ENCODE measurements around the gene CDK18. TPM values are rescaled to one million over a fixed set of nuclear protein-coding genes. Genes with fewer than 3 reads are reported as not detected.

Gene CDK18
- polyA plus RNA-seq, 1 donor from 2014 or later = not detected

DNA sequence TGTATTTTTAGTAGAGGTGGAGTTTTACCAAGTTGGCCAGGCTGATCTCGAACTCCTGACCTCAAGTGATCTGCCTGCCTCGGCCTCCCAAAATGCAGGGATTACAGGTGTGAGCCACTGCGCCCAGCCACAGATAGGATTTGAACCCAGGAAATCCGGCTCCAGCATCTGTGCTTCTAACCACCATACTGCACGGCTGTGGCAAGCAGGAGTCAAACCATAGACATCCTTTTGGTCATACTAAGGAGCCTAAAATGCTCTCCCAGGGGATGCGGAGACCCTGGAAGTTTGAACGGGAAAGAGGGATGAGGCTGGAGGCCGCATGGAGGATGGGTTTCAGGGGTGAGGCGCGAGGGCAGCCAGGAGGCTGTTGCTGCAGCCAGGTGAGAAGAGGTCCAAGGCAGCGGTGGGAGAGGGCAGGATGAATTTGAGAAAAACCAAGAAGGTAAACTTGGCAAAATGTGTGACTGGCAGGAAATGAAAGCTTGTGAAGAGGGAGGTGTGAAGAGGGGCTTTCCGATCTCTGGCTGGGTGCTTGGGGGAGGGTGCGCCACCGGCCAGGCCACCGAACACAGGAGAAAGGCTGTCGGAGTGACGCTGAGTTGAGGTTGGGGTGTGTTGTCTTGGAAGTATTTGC, 24.0 kb upstream of the CDK18 start:
- Histone ChIP-seq H3F3A (ENCODE audit: insufficient read depth, low read length, poor library complexity, severe bottlenecking) (no peaks in the 10 kb centered on the region), H2AFZ (ENCODE audit: low read depth, low read length) (no peak overlapping the region), H3K4me2 (ENCODE audit: low read length) (no peak overlapping the region)

DNA sequence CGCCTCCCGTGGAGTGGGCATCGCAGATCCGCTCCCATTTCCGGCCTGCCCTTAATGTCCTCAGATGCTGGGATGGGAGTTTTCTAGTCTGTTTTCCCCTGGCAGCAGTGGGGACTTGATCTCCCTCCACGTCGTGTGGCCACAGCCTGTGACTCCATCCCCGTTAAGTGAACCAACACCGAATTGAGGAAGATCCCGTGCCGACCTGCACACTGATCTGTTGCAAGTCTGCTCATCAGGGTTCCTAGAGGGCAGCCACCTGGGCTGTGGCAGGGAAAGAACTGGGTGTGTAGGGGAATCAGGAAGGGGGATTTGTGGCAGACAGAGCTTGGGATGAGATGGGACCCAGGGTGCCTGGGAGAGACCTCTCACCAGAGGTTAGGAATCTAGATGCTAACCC, 23.3 kb upstream of the CDK18 start:
- Histone ChIP-seq H3K79me2 (replicated peaks; ENCODE audit: insufficient read depth, low read length) (no peaks in the 10 kb centered on the region), H3K9ac (ENCODE audit: low read length) (no peak overlapping the region), H4K20me1 (ENCODE audit: insufficient read depth) (no peaks in the 10 kb centered on the region), H3K27ac (ENCODE audit: low read length) (no peak overlapping the region), H3K9me3 (ENCODE audit: low read length) (no peaks in the 10 kb centered on the region), H3K9me2 (ENCODE audit: insufficient read depth, low read length) (no peaks in the 10 kb centered on the region), H3K27me3 (ENCODE audit: insufficient read depth, low read depth, low read length) (no peaks in the 10 kb centered on the region), H3F3A (ENCODE audit: insufficient read depth, low read length, poor library complexity, severe bottlenecking) (no peaks in the 10 kb centered on the region), H3K4me3 (ENCODE audit: low read length) (no peak overlapping the region), H2AFZ (ENCODE audit: low read depth, low read length) (no peak overlapping the region), H3K4me2 (ENCODE audit: low read length) (no peak overlapping the region), H3K36me3 (ENCODE audit: insufficient read depth, low read length) (no peaks in the 10 kb centered on the region)
- no peak for TF ChIP-seq EP300 (conservative IDR thresholded peaks at IDR 0.05; ENCODE audit: poor library complexity, severe bottlenecking)
- no peak for TF ChIP-seq RAD21 (conservative IDR thresholded peaks at IDR 0.05)
- TF ChIP-seq SMC3 (conservative IDR thresholded peaks at IDR 0.05; ENCODE audit: poor library complexity) = no peak
- TF ChIP-seq, protein P1, sequence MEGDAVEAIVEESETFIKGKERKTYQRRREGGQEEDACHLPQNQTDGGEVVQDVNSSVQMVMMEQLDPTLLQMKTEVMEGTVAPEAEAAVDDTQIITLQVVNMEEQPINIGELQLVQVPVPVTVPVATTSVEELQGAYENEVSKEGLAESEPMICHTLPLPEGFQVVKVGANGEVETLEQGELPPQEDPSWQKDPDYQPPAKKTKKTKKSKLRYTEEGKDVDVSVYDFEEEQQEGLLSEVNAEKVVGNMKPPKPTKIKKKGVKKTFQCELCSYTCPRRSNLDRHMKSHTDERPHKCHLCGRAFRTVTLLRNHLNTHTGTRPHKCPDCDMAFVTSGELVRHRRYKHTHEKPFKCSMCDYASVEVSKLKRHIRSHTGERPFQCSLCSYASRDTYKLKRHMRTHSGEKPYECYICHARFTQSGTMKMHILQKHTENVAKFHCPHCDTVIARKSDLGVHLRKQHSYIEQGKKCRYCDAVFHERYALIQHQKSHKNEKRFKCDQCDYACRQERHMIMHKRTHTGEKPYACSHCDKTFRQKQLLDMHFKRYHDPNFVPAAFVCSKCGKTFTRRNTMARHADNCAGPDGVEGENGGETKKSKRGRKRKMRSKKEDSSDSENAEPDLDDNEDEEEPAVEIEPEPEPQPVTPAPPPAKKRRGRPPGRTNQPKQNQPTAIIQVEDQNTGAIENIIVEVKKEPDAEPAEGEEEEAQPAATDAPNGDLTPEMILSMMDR (IDR thresholded peaks at IDR 0.05; ENCODE audit: poor library complexity, severe bottlenecking) = no peak
- no peak for TF ChIP-seq POLR2AphosphoS5 (IDR thresholded peaks at IDR 0.05)
- TF ChIP-seq MXI1 (conservative IDR thresholded peaks at IDR 0.05; ENCODE audit: poor library complexity, severe bottlenecking) = no peak
- TF ChIP-seq, protein P2, sequence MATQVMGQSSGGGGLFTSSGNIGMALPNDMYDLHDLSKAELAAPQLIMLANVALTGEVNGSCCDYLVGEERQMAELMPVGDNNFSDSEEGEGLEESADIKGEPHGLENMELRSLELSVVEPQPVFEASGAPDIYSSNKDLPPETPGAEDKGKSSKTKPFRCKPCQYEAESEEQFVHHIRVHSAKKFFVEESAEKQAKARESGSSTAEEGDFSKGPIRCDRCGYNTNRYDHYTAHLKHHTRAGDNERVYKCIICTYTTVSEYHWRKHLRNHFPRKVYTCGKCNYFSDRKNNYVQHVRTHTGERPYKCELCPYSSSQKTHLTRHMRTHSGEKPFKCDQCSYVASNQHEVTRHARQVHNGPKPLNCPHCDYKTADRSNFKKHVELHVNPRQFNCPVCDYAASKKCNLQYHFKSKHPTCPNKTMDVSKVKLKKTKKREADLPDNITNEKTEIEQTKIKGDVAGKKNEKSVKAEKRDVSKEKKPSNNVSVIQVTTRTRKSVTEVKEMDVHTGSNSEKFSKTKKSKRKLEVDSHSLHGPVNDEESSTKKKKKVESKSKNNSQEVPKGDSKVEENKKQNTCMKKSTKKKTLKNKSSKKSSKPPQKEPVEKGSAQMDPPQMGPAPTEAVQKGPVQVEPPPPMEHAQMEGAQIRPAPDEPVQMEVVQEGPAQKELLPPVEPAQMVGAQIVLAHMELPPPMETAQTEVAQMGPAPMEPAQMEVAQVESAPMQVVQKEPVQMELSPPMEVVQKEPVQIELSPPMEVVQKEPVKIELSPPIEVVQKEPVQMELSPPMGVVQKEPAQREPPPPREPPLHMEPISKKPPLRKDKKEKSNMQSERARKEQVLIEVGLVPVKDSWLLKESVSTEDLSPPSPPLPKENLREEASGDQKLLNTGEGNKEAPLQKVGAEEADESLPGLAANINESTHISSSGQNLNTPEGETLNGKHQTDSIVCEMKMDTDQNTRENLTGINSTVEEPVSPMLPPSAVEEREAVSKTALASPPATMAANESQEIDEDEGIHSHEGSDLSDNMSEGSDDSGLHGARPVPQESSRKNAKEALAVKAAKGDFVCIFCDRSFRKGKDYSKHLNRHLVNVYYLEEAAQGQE (IDR thresholded peaks at IDR 0.05; ENCODE audit: borderline replicate concordance) = no peak
- TF ChIP-seq EZH2 (IDR thresholded peaks at IDR 0.05; ENCODE audit: borderline replicate concordance, insufficient read depth, low read length, poor library complexity, severe bottlenecking) = no peak
- no peak for TF ChIP-seq TAF1 (IDR thresholded peaks at IDR 0.05; ENCODE audit: low read depth)

More for the DNA sequence above, 24.0 kb upstream of the CDK18 start:
- Histone ChIP-seq H3K9me3 (ENCODE audit: low read length) (no peaks in the 10 kb centered on the region), H3K9ac (ENCODE audit: low read length) (no peak overlapping the region), H3K9me2 (ENCODE audit: insufficient read depth, low read length) (no peaks in the 10 kb centered on the region), H3K79me2 (replicated peaks; ENCODE audit: insufficient read depth, low read length) (no peaks in the 10 kb centered on the region), H3K27ac (ENCODE audit: low read length) (no peak overlapping the region), H4K20me1 (ENCODE audit: insufficient read depth) (no peaks in the 10 kb centered on the region), H3K36me3 (ENCODE audit: insufficient read depth, low read length) (no peaks in the 10 kb centered on the region), H3K4me3 (ENCODE audit: low read length) (no peak overlapping the region), H3K27me3 (ENCODE audit: insufficient read depth, low read depth, low read length) (no peaks in the 10 kb centered on the region)
- no peak for TF ChIP-seq SMC3 (conservative IDR thresholded peaks at IDR 0.05; ENCODE audit: poor library complexity)
- TF ChIP-seq TAF1 (IDR thresholded peaks at IDR 0.05; ENCODE audit: low read depth) = no peak
- TF ChIP-seq EP300 (conservative IDR thresholded peaks at IDR 0.05; ENCODE audit: poor library complexity, severe bottlenecking) = no peak
- TF ChIP-seq EZH2 (IDR thresholded peaks at IDR 0.05; ENCODE audit: borderline replicate concordance, insufficient read depth, low read length, poor library complexity, severe bottlenecking) = no peak
- TF ChIP-seq POLR2AphosphoS5 (IDR thresholded peaks at IDR 0.05) = no peak
- TF ChIP-seq, protein P2 (IDR thresholded peaks at IDR 0.05; ENCODE audit: borderline replicate concordance) = no peak
- TF ChIP-seq, protein P1 (IDR thresholded peaks at IDR 0.05; ENCODE audit: poor library complexity, severe bottlenecking) = no peak
- no peak for TF ChIP-seq RAD21 (conservative IDR thresholded peaks at IDR 0.05)
- no peak for TF ChIP-seq MXI1 (conservative IDR thresholded peaks at IDR 0.05; ENCODE audit: poor library complexity, severe bottlenecking)

All from neural cell (in vitro differentiated cells).